Mononuclear cell (primary cell): ENCODE measurements around the gene NSMCE4A. TPM values are rescaled to one million over a fixed set of nuclear protein-coding genes. Genes with fewer than 3 reads are reported as not detected.
A peak's percentile ranks its signal among the peaks of the same experiment; 100 is the strongest.
"Not testable (repeated sequence)": the region's sequence is repeated elsewhere in the genome, so short reads cannot be mapped to it uniquely, and the experiment has no call there.

Experiments used
- H3K27me3 ChIP-seq: 2 replicates; pipeline ENCODE4 v1.6.0; 2011; ENCODE audit warnings: low read length, control low read depth; ENCODE audit not compliant: insufficient read depth
- H3K4me1 ChIP-seq: 2 replicates; pipeline ENCODE4 v1.5.1; 2011; ENCODE audit warnings: mild to moderate bottlenecking, low read length, control low read depth; ENCODE audit not compliant: insufficient read depth
- H3K4me3 ChIP-seq: 2 replicates; pipeline ENCODE4 v1.5.1; 2011; ENCODE audit warnings: mild to moderate bottlenecking, low read length, moderate library complexity
- H3K9me3 ChIP-seq: 2 replicates; pipeline ENCODE4 v1.5.1; 2011; ENCODE audit warnings: low read depth, mild to moderate bottlenecking, control low read depth, low read length
- total RNA-seq: library from RNA; depleted of rRNA; stranded (reverse); fragments of >200 nt; gene quantifications from one replicate; pipeline ENCODE4 v1.2.3, GENCODE V29; 2012

Gene NSMCE4A
- total RNA-seq, 1 donor: 26.4 TPM

GRCh38 chr10:122001698-122002097 is 26.7 kb upstream of the NSMCE4A start:
- H3K4me3 ChIP-seq: no peak overlapping the region
- H3K9me3 ChIP-seq: peaks cover 4% of the 10 kb centered on the region
- no peaks in the 10 kb centered on the region for H3K4me1 ChIP-seq
- no peaks in the 10 kb centered on the region for H3K27me3 ChIP-seq

- H3K27me3 ChIP-seq: peaks cover 3% of the 10 kb centered on the region
- H3K4me3 ChIP-seq: no peak overlapping the region
- peaks cover 4% of the 10 kb centered on the region for H3K9me3 ChIP-seq
- H3K4me1 ChIP-seq: no peaks in the 10 kb centered on the region
Observed at GRCh38 chr10:121999301-121999700, 24.3 kb upstream of the NSMCE4A start.

GRCh38 chr10:121998462-121998861 is 23.4 kb upstream of the NSMCE4A start:
- no peak overlapping the region for H3K4me3 ChIP-seq
- H3K9me3 ChIP-seq: peaks cover 4% of the 10 kb centered on the region
- peaks cover 4% of the 10 kb centered on the region for H3K27me3 ChIP-seq
- H3K4me1 ChIP-seq: no peaks in the 10 kb centered on the region

GRCh38 chr10:121994429-121994941 is 19.5 kb upstream of the NSMCE4A start:
- peaks cover 4% of the 10 kb centered on the region for H3K27me3 ChIP-seq
- no peaks in the 10 kb centered on the region for H3K4me1 ChIP-seq
- H3K4me3 ChIP-seq: no peak overlapping the region
- no peaks in the 10 kb centered on the region for H3K9me3 ChIP-seq

- H3K27me3 ChIP-seq, H3K9me3 ChIP-seq, H3K4me1 ChIP-seq, H3K4me3 ChIP-seq: not testable (repeated sequence)
Observed at GRCh38 chr10:121991727-121992126, 16.7 kb upstream of the NSMCE4A start.

- H3K9me3 ChIP-seq: no peaks in the 10 kb centered on the region
- H3K4me1 ChIP-seq: no peaks in the 10 kb centered on the region
- no peak overlapping the region for H3K4me3 ChIP-seq
- peaks cover 4% of the 10 kb centered on the region for H3K27me3 ChIP-seq
Observed at GRCh38 chr10:121990015-121990677, 15.1 kb upstream of the NSMCE4A start.

- H3K9me3 ChIP-seq: peaks cover 10% of the 10 kb centered on the region
- H3K27me3 ChIP-seq: no peaks in the 10 kb centered on the region
- H3K4me1 ChIP-seq: no peaks in the 10 kb centered on the region
- H3K4me3 ChIP-seq: no peak within 1 kb of the TSS
Observed at GRCh38 chr10:121988361-121989324, 13.6 kb upstream of the NSMCE4A start, which contains the start of gene TACC2. TACC2 (plus strand) TSS chr10:121989163; CDS start chr10:122021982, 32,819 bp downstream.

GRCh38 chr10:121984463-121984862 is 9.4 kb upstream of the NSMCE4A start:
- H3K4me3 ChIP-seq: no peak overlapping the region
- H3K9me3 ChIP-seq: peaks cover 10% of the 10 kb centered on the region
- no peaks in the 10 kb centered on the region for H3K4me1 ChIP-seq
- no peaks in the 10 kb centered on the region for H3K27me3 ChIP-seq

GRCh38 chr10:121983852-121984251 is 8.8 kb upstream of the NSMCE4A start:
- no peaks in the 10 kb centered on the region for H3K4me1 ChIP-seq
- no peaks in the 10 kb centered on the region for H3K27me3 ChIP-seq
- no peak overlapping the region for H3K4me3 ChIP-seq
- H3K9me3 ChIP-seq: peaks cover 10% of the 10 kb centered on the region

- Histone ChIP-seq H3K27me3 (no peaks in the 10 kb centered on the region), H3K4me1 (no peaks in the 10 kb centered on the region), H3K4me3 (no peak overlapping the region), H3K9me3 (peaks cover 10% of the 10 kb centered on the region)
Observed at GRCh38 chr10:121981346-121981745, 6.3 kb upstream of the NSMCE4A start.

GRCh38 chr10:121978511-121978910 is 3.5 kb upstream of the NSMCE4A start:
- Histone ChIP-seq H3K4me3 (no peak overlapping the region), H3K9me3 (no peaks in the 10 kb centered on the region), H3K27me3 (no peaks in the 10 kb centered on the region), H3K4me1 (peaks cover 17% of the 10 kb centered on the region)

- no peak overlapping the region for H3K4me3 ChIP-seq
- peaks cover 22% of the 10 kb centered on the region for H3K4me1 ChIP-seq
- no peaks in the 10 kb centered on the region for H3K9me3 ChIP-seq
- H3K27me3 ChIP-seq: no peaks in the 10 kb centered on the region
Observed at GRCh38 chr10:121976607-121977006, 1.6 kb upstream of the NSMCE4A start.

GRCh38 chr10:121975295-121976086 is 474 bp upstream of the NSMCE4A start:
- peaks cover 22% of the 10 kb centered on the region for H3K4me1 ChIP-seq
- peak overlapping the region; percentile 87 for H3K4me3 ChIP-seq
- no peaks in the 10 kb centered on the region for H3K9me3 ChIP-seq
- no peaks in the 10 kb centered on the region for H3K27me3 ChIP-seq

- H3K27me3 ChIP-seq: no peaks in the 10 kb centered on the region
- peak overlapping the region; percentile 87 for H3K4me3 ChIP-seq
- H3K9me3 ChIP-seq: no peaks in the 10 kb centered on the region
- peaks cover 22% of the 10 kb centered on the region for H3K4me1 ChIP-seq
Observed at GRCh38 chr10:121974019-121974534, 940 bp downstream of the NSMCE4A start.
